PC-9 (cell line): ENCODE measurements around the gene TRAPPC11. TPM values are rescaled to one million over a fixed set of nuclear protein-coding genes. Genes with fewer than 3 reads are reported as not detected.

Experiments used
- BruUV-seq: library from RNA; stranded (reverse); fragments of 400-500 nt; replicated peaks from 2 replicates; lab custom pipeline; 2021; lab: Mats Ljungman, UMichigan
- CTCF ChIA-PET: fragments of 300-600 bp; sonication (Branson Sonifier 250); formaldehyde crosslinking; loops from one replicate; lab custom pipeline; 2022; ENCODE audit warnings: antibody characterized with exemption; lab: Charles Lee
- POLR2A ChIA-PET: fragments of 300-600 bp; sonication (Branson Sonifier 250); formaldehyde crosslinking; loops from one replicate; lab custom pipeline; 2022; ENCODE audit warnings: antibody characterized with exemption; ENCODE audit not compliant: unreplicated experiment; lab: Charles Lee
- DNase-seq, 2 experiments: peaks; one replicate each; pipeline versions ENCODE4 v3.0.0 to v3.0.0-alpha.2; 2015 to 2022; ENCODE audit warnings: mixed read lengths in 1 of 2
- H2AFZ ChIP-seq: fragments of 200-600 bp; sonication (generic); 2 replicates; pipeline ENCODE4 v1.8.1; 2017; ENCODE audit warnings: antibody characterized with exemption
- H3F3A ChIP-seq: fragments of 200-600 bp; sonication (generic); 2 replicates; pipeline ENCODE4 v1.8.1; 2017; ENCODE audit warnings: antibody characterized with exemption, mild to moderate bottlenecking, low read depth; ENCODE audit not compliant: insufficient read depth
- H3K27ac ChIP-seq: fragments of 200-600 bp; sonication (generic); 2 replicates; pipeline ENCODE4 v1.6.1; 2016; ENCODE audit warnings: mixed run types
- H3K27me3 ChIP-seq: fragments of 200-600 bp; sonication (generic); 2 replicates; pipeline ENCODE4 v1.6.1; 2016; ENCODE audit warnings: low read depth, mixed run types; ENCODE audit not compliant: insufficient read depth
- H3K36me3 ChIP-seq: fragments of 200-600 bp; sonication (generic); 2 replicates; pipeline ENCODE4 v1.6.1; 2016; ENCODE audit warnings: low read depth, mixed run types
- H3K4me1 ChIP-seq: fragments of 200-600 bp; sonication (generic); replicated peaks from 2 replicates; pipeline ENCODE4 v1.6.1; 2016; ENCODE audit warnings: mixed run types; ENCODE audit not compliant: insufficient read depth
- H3K4me2 ChIP-seq: fragments of 200-600 bp; sonication (generic); 2 replicates; pipeline ENCODE4 v1.6.1; 2017; ENCODE audit warnings: mixed run types
- H3K4me3 ChIP-seq: fragments of 200-600 bp; sonication (generic); 2 replicates; pipeline ENCODE4 v1.6.1; 2016; ENCODE audit warnings: mixed run types
- H3K79me2 ChIP-seq: fragments of 200-600 bp; sonication (generic); 2 replicates; pipeline ENCODE4 v1.6.1; 2017; ENCODE audit warnings: low read depth, mixed run types
- H3K9me2 ChIP-seq: fragments of 200-600 bp; sonication (generic); 2 replicates; pipeline ENCODE4 v1.8.1; 2017; ENCODE audit warnings: mild to moderate bottlenecking; ENCODE audit not compliant: insufficient read depth
- H3K9me3 ChIP-seq: fragments of 200-600 bp; sonication (generic); 2 replicates; pipeline ENCODE4 v1.8.1; 2016; ENCODE audit warnings: low read depth; ENCODE audit not compliant: insufficient read depth
- H4K20me1 ChIP-seq: fragments of 200-600 bp; sonication (generic); 2 replicates; pipeline ENCODE4 v1.8.1; 2017; ENCODE audit not compliant: insufficient read depth
- CTCF ChIP-seq: fragments of 200-600 bp; sonication (generic); conservative IDR thresholded peaks from 2 replicates; pipeline ENCODE4 v1.6.1; 2017; ENCODE audit warnings: mixed run types, antibody characterized with exemption, mild to moderate bottlenecking, moderate library complexity
- EZH2 ChIP-seq: fragments of 200-600 bp; sonication (generic); IDR thresholded peaks from 2 replicates; pipeline ENCODE4 v1.8.0; 2017; ENCODE audit warnings: antibody characterized with exemption, low read depth
- intact Hi-C: fragments of 100-400 bp; cut with micrococcal nuclease; formaldehyde crosslinking; loops from one replicate; pipeline ENCODE4 v1.10.0; 2022; ENCODE audit not compliant: unreplicated experiment
- total RNA-seq: library from RNA; stranded (reverse); gene quantifications from 2 replicates; pipeline ENCODE4 v1.2.3, GENCODE V29; 2021

TRAPPC11 gene
- total RNA-seq, 1 experiment from 2014 or later, result 29.0 TPM

GRCh38 chr4:183688216-183688615 lies 29.1 kb downstream of the TRAPPC11 start:
- no peaks in the 10 kb centered on the region for H3K79me2 ChIP-seq
- no peak overlapping the region for H3K4me3 ChIP-seq
- no peak overlapping the region for H2AFZ ChIP-seq
- H3K9me3 ChIP-seq, result no peaks in the 10 kb centered on the region
- H3K27me3 ChIP-seq, result no peaks in the 10 kb centered on the region
- ChIA-PET CTCF (no interaction called here), POLR2A (no interaction called here)
- BruUV-seq, result no TSS peak
- no peak overlapping the region for H3K4me2 ChIP-seq
- no peaks in the 10 kb centered on the region for H3K36me3 ChIP-seq
- H3K27ac ChIP-seq, result no peak overlapping the region
- H3F3A ChIP-seq, result no peaks in the 10 kb centered on the region
- no peaks in the 10 kb centered on the region for H3K9me2 ChIP-seq
- TF ChIP-seq CTCF (no peak), EZH2 (no peak)
- intact Hi-C loops, result no loop called here
- no peak for DNase-seq
- H4K20me1 ChIP-seq, result no peaks in the 10 kb centered on the region
- no peaks in the 10 kb centered on the region for H3K4me1 ChIP-seq

DNA sequence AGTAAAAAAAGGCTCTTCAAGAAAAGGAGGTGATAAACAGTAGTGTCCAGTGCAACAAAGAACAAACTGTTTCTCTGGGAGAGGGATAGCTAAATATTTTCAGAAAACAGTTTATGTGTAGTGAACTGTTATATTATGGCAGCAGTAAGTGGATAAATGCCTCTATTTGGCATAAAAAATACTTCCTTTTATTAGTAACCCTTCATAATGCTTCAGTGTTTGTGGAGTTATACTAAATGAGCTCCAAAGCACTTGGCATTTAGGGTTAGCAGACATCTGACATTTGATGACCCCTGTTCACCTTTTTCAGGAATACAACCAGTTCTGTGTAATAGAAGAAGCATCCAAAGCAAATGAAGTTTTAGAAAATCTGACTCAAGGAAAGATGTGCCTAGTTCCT lies 31.9 kb downstream of the TRAPPC11 start:
- H3K4me1 ChIP-seq, result no peaks in the 10 kb centered on the region
- TF ChIP-seq EZH2, result no peak
- no peak for TF ChIP-seq CTCF
- no peaks in the 10 kb centered on the region for H3K9me3 ChIP-seq
- H3K27ac ChIP-seq, result no peak overlapping the region
- intact Hi-C loops, result no loop called here
- no peaks in the 10 kb centered on the region for H3K79me2 ChIP-seq
- no peak overlapping the region for H3K4me2 ChIP-seq
- ChIA-PET CTCF (no interaction called here), POLR2A (no interaction called here)
- no peak overlapping the region for H2AFZ ChIP-seq
- H3F3A ChIP-seq, result no peaks in the 10 kb centered on the region
- BruUV-seq, result no TSS peak
- no peaks in the 10 kb centered on the region for H3K9me2 ChIP-seq
- no peak for DNase-seq
- 0 out of 2 replicates have a peak, but pooled peaks cover 10% of the 10 kb centered on the region for H3K36me3 ChIP-seq
- no peak overlapping the region for H3K4me3 ChIP-seq
- H4K20me1 ChIP-seq, result no peaks in the 10 kb centered on the region
- no peaks in the 10 kb centered on the region for H3K27me3 ChIP-seq

GRCh38 chr4:183691897-183692296 lies 32.8 kb downstream of the TRAPPC11 start:
- POLR2A ChIA-PET, result no interaction called here
- TF ChIP-seq EZH2 (no peak), CTCF (no peak)

More at GRCh38 chr4:183691897-183692296, 32.8 kb downstream of the TRAPPC11 start:
- intact Hi-C loops, result no loop called here
- Histone ChIP-seq H4K20me1 (no peaks in the 10 kb centered on the region), H3K27ac (no peak overlapping the region), H3K4me1 (no peaks in the 10 kb centered on the region), H3F3A (no peaks in the 10 kb centered on the region), H2AFZ (no peak overlapping the region), H3K36me3 (0 out of 2 replicates have a peak, but pooled peaks cover 10% of the 10 kb centered on the region), H3K4me2 (no peak overlapping the region), H3K27me3 (no peaks in the 10 kb centered on the region), H3K4me3 (no peak overlapping the region), H3K9me2 (no peaks in the 10 kb centered on the region), H3K9me3 (no peaks in the 10 kb centered on the region), H3K79me2 (no peaks in the 10 kb centered on the region)
- no TSS peak for BruUV-seq
- CTCF ChIA-PET, result no interaction called here
- no peak for DNase-seq
